ENCODE measurements around the gene CHGA.
A peak's percentile ranks its signal among the peaks of the same experiment; 100 is the strongest.

The CHGA gene

DNA sequence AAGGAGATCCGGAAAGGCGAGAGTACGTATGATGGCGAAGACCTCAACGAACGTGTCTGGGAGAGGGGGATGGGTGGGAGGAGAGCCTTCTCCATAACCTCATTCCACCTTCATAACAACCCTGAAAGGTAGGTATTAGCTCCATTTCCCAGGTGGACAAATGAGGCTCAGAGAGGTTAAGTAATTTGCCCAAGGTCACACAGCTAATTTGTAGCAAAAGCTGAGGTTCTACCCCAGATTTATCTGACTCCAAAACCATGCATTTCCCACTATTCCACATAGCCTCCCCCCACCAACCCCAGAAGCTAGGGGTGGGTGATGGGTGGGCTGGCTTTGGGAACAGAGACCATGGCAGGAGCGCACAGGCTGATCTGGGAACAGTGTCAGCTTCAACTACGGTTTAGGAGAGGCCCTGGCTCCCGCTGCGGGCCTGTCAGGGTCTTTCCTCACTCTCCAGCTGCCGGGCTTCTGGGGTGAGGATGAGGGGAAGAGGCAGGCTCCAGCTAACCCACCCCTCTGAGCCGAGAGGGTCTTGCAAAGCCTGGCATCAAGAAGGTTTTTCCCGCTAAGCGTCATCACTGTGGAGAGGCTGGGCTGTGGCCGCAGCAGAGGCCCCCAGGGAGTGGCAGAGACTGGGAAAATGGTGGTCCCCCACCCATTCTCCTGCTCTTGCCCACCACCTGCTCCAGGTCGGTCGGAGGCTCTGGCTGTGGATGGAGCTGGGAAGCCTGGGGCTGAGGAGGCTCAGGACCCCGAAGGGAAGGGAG lies 8.9 kb downstream of the CHGA start:
- Mint-ChIP-seq H3K27ac (no peak overlapping the region), H3K27me3 (no peaks in the 10 kb centered on the region), H3K4me3 (no peak overlapping the region), H3K4me1 (ENCODE audit: low read depth) (peaks cover 1% of the 10 kb centered on the region), H3K36me3 (ENCODE audit: low read depth) (peaks cover 8% of the 10 kb centered on the region), H3K9me3 (no peaks in the 10 kb centered on the region)
- no peak for DNase-seq

DNA sequence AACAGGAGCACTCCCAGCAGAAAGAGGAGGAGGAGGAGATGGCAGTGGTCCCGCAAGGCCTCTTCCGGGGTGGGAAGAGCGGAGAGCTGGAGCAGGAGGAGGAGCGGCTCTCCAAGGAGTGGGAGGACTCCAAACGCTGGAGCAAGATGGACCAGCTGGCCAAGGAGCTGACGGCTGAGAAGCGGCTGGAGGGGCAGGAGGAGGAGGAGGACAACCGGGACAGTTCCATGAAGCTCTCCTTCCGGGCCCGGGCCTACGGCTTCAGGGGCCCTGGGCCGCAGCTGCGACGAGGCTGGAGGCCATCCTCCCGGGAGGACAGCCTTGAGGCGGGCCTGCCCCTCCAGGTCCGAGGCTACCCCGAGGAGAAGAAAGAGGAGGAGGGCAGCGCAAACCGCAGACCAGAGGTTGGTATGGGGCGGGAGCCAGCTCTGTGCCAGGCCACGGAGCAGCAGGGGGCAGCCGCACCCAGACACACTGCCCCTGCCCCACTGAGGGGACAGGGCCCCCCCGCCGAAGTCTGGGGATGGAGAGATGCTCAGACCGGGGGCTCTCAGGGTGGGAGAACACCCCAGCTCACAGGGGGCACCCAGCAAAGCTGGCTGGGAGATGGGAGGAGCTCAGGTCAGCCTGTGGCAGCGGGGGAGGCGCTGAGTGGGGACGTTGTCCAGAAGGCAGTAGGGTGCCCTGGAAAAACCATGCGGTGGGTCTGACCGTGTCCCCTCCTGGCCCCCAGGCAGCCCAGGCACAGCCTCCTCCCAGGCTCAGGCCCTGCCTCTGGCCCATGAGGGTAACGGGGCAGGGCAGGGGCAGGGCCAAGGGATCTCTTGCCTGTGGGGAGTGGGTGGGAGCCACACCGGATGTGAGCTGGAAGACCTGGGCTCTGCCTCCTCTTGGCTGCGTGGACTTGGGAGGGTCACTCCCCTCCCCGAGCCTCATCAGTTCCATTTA lies 9.8 kb downstream of the CHGA start:
- no peak overlapping the region for H3K4me3 Mint-ChIP-seq
- peaks cover 11% of the 10 kb centered on the region for H3K36me3 Mint-ChIP-seq (ENCODE audit: low read depth)
- H3K27ac Mint-ChIP-seq: no peak overlapping the region
- DNase-seq: no peak
- no peaks in the 10 kb centered on the region for H3K27me3 Mint-ChIP-seq
- H3K4me1 Mint-ChIP-seq (ENCODE audit: low read depth): peaks cover 10% of the 10 kb centered on the region
- H3K9me3 Mint-ChIP-seq: no peaks in the 10 kb centered on the region

DNA sequence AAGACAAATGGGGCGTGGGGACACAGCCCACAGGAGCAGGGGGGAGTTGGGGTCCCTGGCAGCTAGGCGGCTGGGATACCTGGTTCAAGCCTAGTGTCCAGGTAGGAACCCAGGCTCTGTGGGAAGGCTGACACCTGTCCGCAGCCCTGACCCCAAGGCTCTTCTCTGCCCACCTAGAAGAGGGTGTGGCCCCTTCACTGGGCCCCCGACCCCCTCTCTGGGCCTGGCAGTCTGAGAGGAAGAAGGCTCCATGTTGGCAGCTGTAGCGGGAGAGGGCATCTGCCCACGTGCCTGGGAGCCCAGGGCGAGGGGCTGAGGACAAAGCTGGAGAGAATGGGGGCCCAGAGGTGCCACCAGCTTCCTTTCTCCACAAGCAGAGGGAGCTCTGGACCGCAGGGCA lies 10.5 kb downstream of the CHGA start:
- DNase-seq: no peak
- no peak overlapping the region for H3K4me3 Mint-ChIP-seq
- H3K27me3 Mint-ChIP-seq: no peaks in the 10 kb centered on the region
- H3K4me1 Mint-ChIP-seq (ENCODE audit: low read depth): peaks cover 10% of the 10 kb centered on the region
- peaks cover 16% of the 10 kb centered on the region for H3K36me3 Mint-ChIP-seq (ENCODE audit: low read depth)
- H3K27ac Mint-ChIP-seq: no peak overlapping the region
- H3K9me3 Mint-ChIP-seq: no peaks in the 10 kb centered on the region

DNA sequence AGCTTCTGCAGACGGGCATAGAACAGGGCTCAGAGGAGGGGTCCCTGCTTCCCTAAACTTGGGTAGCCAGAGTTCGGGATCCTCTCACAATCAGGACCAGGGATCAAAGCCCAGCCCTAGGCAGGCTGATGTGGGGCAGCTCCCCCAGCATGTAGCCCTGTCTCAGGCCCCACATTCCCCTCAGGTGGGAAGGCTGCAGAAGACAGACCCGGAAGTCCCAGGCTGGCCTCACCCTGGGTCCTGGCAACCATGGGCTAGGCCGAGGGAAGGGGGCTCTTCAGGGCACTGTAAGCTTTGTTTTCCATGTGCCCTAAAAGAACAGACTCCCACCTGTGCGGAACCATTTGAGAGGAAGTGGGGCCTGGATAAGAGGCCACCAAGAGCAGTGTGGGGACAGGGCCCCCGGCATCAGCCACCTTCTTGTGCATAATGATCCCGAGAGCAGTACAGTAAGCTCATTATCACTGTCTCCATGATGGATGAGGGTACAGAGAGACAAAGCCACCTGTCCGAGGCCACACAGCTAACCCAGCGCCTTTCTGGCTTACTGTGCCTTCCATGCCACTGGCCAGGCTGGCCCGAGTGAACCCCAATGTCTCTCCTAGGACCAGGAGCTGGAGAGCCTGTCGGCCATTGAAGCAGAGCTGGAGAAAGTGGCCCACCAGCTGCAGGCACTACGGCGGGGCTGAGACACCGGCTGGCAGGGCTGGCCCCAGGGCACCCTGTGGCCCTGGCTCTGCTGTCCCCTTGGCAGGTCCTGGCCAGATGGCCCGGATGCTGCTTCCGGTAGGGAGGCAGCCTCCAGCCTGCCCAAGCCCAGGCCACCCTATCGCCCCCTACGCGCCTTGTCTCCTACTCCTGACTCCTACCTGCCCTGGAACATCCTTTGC lies 11.5 kb downstream of the CHGA start:
- H3K27ac Mint-ChIP-seq: no peak overlapping the region
- no peaks in the 10 kb centered on the region for H3K9me3 Mint-ChIP-seq
- peaks cover 17% of the 10 kb centered on the region for H3K36me3 Mint-ChIP-seq (ENCODE audit: low read depth)
- no peaks in the 10 kb centered on the region for H3K27me3 Mint-ChIP-seq
- peaks cover 10% of the 10 kb centered on the region for H3K4me1 Mint-ChIP-seq (ENCODE audit: low read depth)
- no peak overlapping the region for H3K4me3 Mint-ChIP-seq
- no peak for DNase-seq

DNA sequence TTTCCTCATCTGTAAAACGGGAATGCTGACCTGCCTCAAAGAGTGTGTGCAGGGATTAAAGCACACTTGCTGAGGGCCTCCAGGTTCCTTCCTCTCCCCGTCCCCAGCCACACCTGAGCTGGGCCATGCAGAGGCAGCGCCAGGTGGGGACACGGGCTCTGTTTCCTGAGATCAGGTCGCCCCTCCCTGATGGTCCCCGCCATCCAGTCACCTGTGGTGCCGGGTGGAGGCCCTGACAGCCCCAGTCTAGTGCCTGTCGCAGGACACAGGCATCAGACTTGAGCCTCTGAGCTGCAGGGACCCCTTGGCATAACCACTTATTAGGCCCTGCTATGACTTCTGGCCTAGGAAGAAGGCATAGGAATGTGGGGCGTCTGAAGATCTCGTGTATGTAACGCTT lies 12.5 kb downstream of the CHGA start:
- H3K9me3 Mint-ChIP-seq: no peaks in the 10 kb centered on the region
- H3K36me3 Mint-ChIP-seq (ENCODE audit: low read depth): peaks cover 21% of the 10 kb centered on the region
- peaks cover 10% of the 10 kb centered on the region for H3K4me1 Mint-ChIP-seq (ENCODE audit: low read depth)
- no peak for DNase-seq
- no peaks in the 10 kb centered on the region for H3K27me3 Mint-ChIP-seq
- no peak overlapping the region for H3K27ac Mint-ChIP-seq
- no peak overlapping the region for H3K4me3 Mint-ChIP-seq

DNA sequence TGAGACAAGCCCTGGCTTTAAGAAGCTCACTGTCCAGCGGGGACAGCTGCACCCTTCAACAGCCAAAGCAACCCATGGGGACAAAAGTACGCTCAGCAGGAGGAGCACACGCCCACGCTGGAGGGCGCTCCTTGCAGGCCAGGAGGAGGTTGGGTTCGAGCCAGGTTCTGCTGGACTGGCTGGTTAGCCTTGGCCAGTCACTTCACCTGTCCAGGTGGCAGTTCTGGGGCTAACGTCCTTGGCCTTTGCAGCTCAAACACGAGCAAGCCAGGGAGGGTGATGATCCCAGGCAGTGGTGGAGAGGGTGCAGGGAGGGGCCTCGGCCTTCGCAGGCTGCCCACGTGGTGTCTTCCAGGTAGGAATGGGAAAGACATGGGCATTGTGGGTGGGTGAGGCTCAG lies 13.1 kb downstream of the CHGA start:
- Mint-ChIP-seq H3K9me3 (no peaks in the 10 kb centered on the region), H3K4me3 (no peak overlapping the region), H3K27me3 (no peaks in the 10 kb centered on the region), H3K27ac (no peak overlapping the region), H3K4me1 (ENCODE audit: low read depth) (peaks cover 10% of the 10 kb centered on the region), H3K36me3 (ENCODE audit: low read depth) (peaks cover 26% of the 10 kb centered on the region)
- no peak for DNase-seq

DNA sequence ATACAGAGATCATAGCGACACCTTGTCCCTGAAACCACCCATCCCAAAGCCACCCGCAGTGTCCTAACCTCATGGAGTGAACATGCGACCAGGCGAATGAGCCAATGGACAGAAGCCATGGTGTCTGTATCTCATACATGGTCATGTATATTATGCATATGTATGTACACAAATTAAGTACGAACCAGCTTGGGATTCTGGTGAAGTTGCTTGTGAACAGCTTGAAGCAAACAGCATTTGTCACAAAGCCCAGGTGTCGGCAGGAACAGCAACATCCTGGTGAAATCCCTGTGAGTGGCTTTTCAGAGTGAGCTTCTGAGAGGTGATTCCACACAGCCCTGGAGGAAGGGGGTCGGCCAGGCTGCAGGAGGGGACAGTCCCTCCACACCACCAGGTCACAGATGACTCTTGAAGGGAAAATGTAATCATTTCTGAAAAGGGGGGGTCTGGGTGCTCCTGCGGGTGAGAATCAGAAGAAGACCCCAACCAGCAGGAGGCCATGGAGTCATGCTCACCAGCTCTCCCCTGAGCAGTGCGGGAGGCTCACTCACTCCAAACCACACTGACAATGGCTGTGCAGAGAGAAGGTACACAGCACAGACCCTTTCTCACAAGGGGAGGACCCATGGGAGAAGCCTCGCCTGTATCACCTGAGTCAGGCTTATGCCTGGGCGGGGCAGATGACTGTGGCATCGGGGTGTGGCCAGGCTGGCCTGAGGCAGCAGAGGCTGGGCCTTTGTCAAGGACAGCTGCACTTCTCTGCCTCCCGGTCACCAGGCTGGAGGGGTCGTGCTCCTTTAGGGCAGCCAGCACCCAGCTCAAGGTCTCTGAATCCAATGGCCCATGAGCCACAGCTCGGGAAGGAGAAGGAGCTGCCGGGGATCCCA lies 14.3 kb downstream of the CHGA start:
- Mint-ChIP-seq H3K4me3 (no peak overlapping the region), H3K4me1 (ENCODE audit: low read depth) (peaks cover 10% of the 10 kb centered on the region), H3K27ac (peak overlapping the region; percentile 47), H3K9me3 (no peaks in the 10 kb centered on the region), H3K36me3 (ENCODE audit: low read depth) (peaks cover 32% of the 10 kb centered on the region), H3K27me3 (no peaks in the 10 kb centered on the region)
- no peak for DNase-seq

DNA sequence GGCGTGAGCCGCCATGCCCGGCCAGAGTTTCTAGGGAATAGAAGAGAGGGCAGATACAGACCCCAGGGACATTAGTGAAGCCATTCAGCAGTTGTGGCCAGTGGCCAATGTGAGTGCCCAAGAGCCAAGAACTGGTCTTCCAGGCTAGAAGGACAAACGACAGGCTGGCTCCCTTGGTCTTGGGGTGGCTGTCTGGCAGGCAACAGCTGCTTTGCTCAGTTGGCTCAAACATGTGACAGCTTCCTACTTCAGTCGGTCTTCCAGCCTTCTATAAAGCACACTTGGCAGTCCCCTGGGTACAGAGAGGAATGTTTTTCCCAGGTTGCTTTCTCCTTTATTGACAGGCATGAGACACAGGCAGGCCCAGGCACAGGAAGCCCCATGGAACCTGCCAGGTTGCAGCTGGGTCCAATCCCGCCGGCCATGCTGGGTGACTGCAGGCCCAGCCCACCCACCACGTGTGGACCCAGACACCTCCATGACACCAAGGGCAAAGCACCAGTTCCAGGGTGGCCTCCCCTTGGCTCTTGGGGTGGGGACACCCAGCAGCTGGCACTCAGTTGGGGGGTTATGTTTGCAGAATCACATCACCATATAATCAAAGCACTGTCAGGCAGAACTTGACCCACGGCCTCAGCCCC lies 15.4 kb downstream of the CHGA start:
- H3K36me3 Mint-ChIP-seq (ENCODE audit: low read depth): peaks cover 42% of the 10 kb centered on the region
- peaks cover 10% of the 10 kb centered on the region for H3K4me1 Mint-ChIP-seq (ENCODE audit: low read depth)

DNA sequence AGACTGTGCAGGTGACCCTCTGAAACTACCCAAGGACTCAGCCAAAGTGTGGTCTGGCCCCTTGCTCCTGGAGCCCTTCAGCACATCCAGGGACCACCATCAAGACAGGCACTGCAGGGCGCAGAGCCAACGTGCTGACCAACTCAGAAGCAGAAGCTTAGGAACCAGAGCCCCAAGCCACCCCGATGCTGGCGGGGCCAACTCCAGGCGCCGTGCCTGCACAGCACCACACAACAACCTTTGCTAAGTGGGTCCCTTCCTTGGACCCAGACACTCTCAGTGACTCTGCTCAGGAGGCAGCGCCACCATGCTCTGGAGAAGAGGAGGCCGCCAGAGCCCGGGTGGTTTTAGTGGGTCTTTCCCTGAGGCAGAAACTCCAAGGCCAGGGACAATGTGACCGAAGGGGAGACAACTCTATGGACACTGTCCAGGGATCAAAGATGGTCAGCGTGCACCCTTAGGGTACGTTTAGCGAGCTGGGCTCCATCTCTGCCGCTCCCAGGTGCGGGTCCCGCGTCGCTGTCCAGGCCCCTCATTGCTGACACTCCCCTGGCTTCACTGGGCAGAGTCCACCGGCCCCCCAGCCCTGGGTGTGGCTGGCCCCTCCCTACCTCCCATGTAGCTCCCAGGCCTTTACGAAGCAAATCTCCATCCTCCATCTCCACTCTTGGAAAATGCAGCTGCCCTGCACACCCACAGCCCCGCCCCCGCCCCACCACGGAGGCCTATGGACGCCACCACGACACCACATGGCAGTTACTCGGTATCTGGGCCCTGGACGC lies 16.1 kb downstream of the CHGA start:
- peaks cover 46% of the 10 kb centered on the region for H3K36me3 Mint-ChIP-seq (ENCODE audit: low read depth)
- no peak overlapping the region for H3K4me3 Mint-ChIP-seq

More for the DNA sequence above, 15.4 kb downstream of the CHGA start:
- no peak for DNase-seq
- no peaks in the 10 kb centered on the region for H3K27me3 Mint-ChIP-seq
- H3K9me3 Mint-ChIP-seq: no peaks in the 10 kb centered on the region
- no peak overlapping the region for H3K27ac Mint-ChIP-seq
- H3K4me3 Mint-ChIP-seq: no peak overlapping the region

DNA sequence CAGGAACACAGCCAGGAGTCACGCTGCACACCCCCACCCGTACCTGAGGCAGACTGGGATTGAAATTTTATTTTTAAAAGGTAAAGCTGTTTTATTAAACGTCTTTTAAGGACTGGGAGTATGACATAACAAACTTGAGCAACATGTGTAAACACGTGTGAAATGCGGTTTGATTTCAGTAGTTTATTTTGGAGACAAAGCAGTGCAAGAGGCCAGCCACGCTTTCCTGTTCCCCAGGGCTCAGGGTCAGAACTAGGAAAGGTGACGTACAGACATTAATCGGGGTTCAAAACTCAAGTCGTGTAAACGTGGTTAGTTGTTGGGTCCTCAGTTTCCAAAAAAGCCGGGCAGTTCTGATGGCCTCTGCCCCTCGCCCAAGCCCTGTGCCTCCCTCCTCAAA lies 16.7 kb downstream of the CHGA start:
- Mint-ChIP-seq H3K27me3 (no peaks in the 10 kb centered on the region), H3K4me3 (no peak overlapping the region), H3K9me3 (no peaks in the 10 kb centered on the region), H3K4me1 (ENCODE audit: low read depth) (peaks cover 10% of the 10 kb centered on the region), H3K36me3 (ENCODE audit: low read depth) (peaks cover 52% of the 10 kb centered on the region), H3K27ac (no peak overlapping the region)
- no peak for DNase-seq

More for the DNA sequence above, 16.1 kb downstream of the CHGA start:
- DNase-seq: no peak
- no peaks in the 10 kb centered on the region for H3K27me3 Mint-ChIP-seq
- no peaks in the 10 kb centered on the region for H3K9me3 Mint-ChIP-seq
- no peak overlapping the region for H3K27ac Mint-ChIP-seq
- peaks cover 10% of the 10 kb centered on the region for H3K4me1 Mint-ChIP-seq (ENCODE audit: low read depth)

DNA sequence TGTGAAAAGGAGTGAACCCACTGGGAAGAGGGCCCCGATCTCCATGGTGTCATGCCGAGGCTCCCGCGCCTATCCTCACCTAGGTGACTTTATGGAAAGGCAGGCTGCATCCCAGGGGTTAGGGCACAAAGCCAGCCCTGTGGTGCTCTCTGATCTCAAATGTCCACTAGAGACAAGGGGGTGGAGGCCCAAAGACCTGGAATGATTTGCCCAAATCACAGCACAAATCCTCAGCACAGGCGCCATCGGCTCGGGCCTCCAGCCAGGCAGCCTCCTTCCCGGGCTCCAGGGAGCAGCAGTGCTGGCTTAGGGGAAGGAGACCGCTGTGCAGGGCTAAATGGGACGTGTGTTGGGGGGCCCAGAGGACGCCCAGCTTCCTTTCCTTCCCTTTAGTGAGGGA lies 17.6 kb downstream of the CHGA start:
- H3K36me3 Mint-ChIP-seq (ENCODE audit: low read depth): peaks cover 58% of the 10 kb centered on the region
- no peak overlapping the region for H3K27ac Mint-ChIP-seq
- no peaks in the 10 kb centered on the region for H3K27me3 Mint-ChIP-seq
- H3K4me3 Mint-ChIP-seq: no peak overlapping the region
- peaks cover 10% of the 10 kb centered on the region for H3K4me1 Mint-ChIP-seq (ENCODE audit: low read depth)
- no peak for DNase-seq
- H3K9me3 Mint-ChIP-seq: no peaks in the 10 kb centered on the region

DNA sequence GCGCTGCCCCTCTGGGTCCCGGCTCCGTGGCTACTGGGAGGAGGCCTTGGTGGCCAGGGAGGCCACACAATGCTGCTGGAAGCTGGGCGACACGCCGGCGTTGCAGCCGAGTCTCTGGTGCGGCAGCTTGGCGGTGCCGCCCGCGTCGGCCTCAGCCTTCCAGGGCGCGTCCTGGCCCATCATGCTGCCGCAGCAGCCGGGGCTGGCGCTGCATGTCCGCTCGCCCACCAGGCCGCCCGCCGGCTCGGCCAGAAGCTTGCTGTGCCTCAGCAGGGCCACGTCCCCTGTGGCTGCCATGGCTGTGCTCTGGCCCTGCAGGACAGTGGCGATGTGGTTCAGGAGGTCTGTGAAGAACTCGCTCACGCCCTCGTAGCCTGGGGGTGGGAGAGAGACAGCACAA lies 18.6 kb downstream of the CHGA start:
- peaks cover 10% of the 10 kb centered on the region for H3K4me1 Mint-ChIP-seq (ENCODE audit: low read depth)
- no peak overlapping the region for H3K27ac Mint-ChIP-seq
- H3K27me3 Mint-ChIP-seq: no peaks in the 10 kb centered on the region
- no peak for DNase-seq
- H3K36me3 Mint-ChIP-seq (ENCODE audit: low read depth): peaks cover 56% of the 10 kb centered on the region
- H3K4me3 Mint-ChIP-seq: no peak overlapping the region
- H3K9me3 Mint-ChIP-seq: no peaks in the 10 kb centered on the region

DNA sequence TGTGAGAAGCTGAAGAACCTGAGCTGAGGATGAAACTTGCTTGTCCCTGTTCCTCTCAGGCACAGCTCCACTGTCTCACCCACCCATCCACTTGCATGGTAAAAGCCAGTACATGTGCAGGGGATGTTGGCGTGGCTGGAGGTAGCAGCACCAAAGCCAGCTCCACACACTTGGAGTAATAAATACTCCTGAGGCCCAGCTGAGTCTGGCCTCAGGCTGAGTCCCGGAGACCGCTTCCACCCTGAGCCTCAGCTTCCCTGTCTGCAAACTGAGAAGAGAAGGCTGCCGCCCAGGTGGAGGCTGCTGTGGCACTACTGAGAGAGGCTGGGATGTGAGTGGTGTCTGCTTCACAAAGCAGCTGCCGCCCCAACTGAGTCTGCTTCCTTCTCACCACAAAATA lies 19.2 kb downstream of the CHGA start:
- Mint-ChIP-seq H3K27me3 (no peaks in the 10 kb centered on the region), H3K27ac (no peak overlapping the region), H3K4me3 (no peak overlapping the region), H3K36me3 (ENCODE audit: low read depth) (peaks cover 56% of the 10 kb centered on the region), H3K9me3 (no peaks in the 10 kb centered on the region), H3K4me1 (ENCODE audit: low read depth) (peaks cover 6% of the 10 kb centered on the region)
- DNase-seq: no peak

All from activated T-cell treated with anti-CD3 and anti-CD28 coated beads, Interleukin-2, amount 50 U/mL, for 24 hours (primary cell).